ENCODE measurements around the gene RTN4. TPM values are rescaled to one million over a fixed set of nuclear protein-coding genes. Genes with fewer than 3 reads are reported as not detected.

RTN4 gene
- total RNA-seq, 2 donors from 2014 or later, result 180 to 225 TPM

DNA sequence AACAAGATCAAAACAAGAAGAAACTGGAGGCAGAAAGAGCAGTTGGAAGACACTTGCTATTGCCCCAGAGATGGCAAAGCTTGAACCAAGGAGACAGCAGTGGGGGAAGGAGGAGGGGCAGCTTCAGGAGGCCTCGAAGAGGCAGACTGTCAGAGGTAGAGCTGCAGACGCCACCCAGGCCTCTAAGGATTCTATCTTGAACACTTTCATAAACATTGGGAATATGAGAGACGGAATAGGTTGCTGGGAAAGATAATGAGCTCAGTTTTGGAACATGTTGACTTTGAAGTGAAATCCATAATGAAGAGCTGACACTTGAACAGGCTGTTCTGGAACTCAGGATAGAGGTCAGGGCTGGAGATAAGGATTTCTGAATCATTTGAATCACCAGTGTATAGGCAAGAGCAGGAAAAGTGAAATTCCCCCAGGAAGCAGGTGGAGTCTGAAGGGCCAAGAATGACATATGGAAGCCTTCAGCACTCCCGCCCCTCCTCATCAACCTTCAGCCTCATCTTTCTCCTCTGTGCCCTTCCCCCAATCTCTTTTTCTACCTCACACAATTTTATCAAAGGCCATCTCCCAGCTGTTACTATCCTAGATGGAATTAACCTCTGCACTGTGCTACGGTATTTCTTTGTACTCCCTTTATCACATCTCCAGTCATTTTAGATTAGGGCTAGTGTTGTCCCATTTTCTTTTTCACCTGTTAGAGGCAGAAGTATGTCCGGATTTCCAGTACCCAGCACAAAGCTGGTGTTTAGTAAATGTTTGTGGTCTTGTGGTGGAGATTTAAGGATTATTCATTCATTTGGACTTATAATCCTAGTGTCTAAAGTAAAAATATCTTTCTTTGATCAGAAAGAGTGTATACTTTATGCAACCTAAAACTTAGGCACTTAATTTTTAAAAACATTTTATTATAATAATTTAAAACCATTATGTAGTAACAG is 47.5 kb upstream of the RTN4 start:
- Mint-ChIP-seq H3K27ac (no peak overlapping the region), H3K27me3 (ENCODE audit: insufficient read depth) (no peaks in the 10 kb centered on the region), H3K9me3 (no peaks in the 10 kb centered on the region), H3K4me1 (peaks cover 8% of the 10 kb centered on the region), H3K36me3 (ENCODE audit: low read depth) (no peaks in the 10 kb centered on the region), H3K4me3 (no peak overlapping the region)
- peaks cover 4% of the 10 kb centered on the region for H3K4me1 ChIP-seq (ENCODE audit: control insufficient read depth, insufficient read depth, low read length)
- no peak overlapping the region for H3K27ac ChIP-seq (ENCODE audit: low read depth, low read length)
- H3K27me3 ChIP-seq (ENCODE audit: control insufficient read depth, insufficient read depth, low read length, poor library complexity, severe bottlenecking), result no peaks in the 10 kb centered on the region
- H3K9me3 ChIP-seq (ENCODE audit: control insufficient read depth, low read length), result no peaks in the 10 kb centered on the region
- no peak overlapping the region for H3K9ac ChIP-seq (ENCODE audit: extremely low read depth, low read length, poor library complexity, severe bottlenecking)
- WGBS, 2 experiments (ENCODE audit: insufficient coverage in 1 of 2, insufficient read length in 1 of 2), result 81 to 83% methylated on average over 5 to 6 of the region's 6 CpGs
- no peak overlapping the region for H3K4me3 ChIP-seq (ENCODE audit: low read length)
- no peaks in the 10 kb centered on the region for H3K36me3 ChIP-seq (ENCODE audit: control insufficient read depth, insufficient read depth, low read length)
- DNase-seq, result no peak
- TF ChIP-seq, protein P1, sequence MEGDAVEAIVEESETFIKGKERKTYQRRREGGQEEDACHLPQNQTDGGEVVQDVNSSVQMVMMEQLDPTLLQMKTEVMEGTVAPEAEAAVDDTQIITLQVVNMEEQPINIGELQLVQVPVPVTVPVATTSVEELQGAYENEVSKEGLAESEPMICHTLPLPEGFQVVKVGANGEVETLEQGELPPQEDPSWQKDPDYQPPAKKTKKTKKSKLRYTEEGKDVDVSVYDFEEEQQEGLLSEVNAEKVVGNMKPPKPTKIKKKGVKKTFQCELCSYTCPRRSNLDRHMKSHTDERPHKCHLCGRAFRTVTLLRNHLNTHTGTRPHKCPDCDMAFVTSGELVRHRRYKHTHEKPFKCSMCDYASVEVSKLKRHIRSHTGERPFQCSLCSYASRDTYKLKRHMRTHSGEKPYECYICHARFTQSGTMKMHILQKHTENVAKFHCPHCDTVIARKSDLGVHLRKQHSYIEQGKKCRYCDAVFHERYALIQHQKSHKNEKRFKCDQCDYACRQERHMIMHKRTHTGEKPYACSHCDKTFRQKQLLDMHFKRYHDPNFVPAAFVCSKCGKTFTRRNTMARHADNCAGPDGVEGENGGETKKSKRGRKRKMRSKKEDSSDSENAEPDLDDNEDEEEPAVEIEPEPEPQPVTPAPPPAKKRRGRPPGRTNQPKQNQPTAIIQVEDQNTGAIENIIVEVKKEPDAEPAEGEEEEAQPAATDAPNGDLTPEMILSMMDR (conservative IDR thresholded peaks at IDR 0.05), result no peak

DNA sequence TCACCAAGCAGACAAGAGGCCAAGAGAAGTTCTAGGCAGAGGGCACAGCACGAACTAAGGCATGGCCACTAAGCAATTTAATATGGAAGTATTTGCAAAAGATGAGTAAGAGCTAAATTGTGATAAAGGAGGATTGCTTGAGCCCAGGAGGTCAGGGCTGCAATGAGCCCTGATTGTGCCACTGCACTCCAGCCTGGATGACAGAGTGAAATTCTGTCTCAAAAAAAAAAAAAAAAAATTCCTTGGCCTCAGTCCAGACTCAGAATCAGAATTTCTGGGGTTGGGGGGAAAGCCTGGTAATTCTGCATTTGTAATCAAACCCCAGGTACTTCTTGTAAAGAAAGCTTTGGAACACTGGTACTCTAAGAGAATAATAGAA is 46.8 kb upstream of the RTN4 start:
- Mint-ChIP-seq H3K4me3 (no peak overlapping the region), H3K27me3 (ENCODE audit: insufficient read depth) (no peaks in the 10 kb centered on the region), H3K36me3 (ENCODE audit: low read depth) (no peaks in the 10 kb centered on the region), H3K9me3 (no peaks in the 10 kb centered on the region), H3K4me1 (peaks cover 8% of the 10 kb centered on the region), H3K27ac (no peak overlapping the region)
- no peak overlapping the region for H3K9ac ChIP-seq (ENCODE audit: extremely low read depth, low read length, poor library complexity, severe bottlenecking)
- no peak overlapping the region for H3K4me3 ChIP-seq (ENCODE audit: low read length)
- no peaks in the 10 kb centered on the region for H3K27me3 ChIP-seq (ENCODE audit: control insufficient read depth, insufficient read depth, low read length, poor library complexity, severe bottlenecking)
- H3K36me3 ChIP-seq (ENCODE audit: control insufficient read depth, insufficient read depth, low read length), result no peaks in the 10 kb centered on the region
- no peak for DNase-seq
- 86 to 98% methylated on average over 1 of the region's 1 CpG for WGBS, 2 experiments (ENCODE audit: insufficient coverage in 1 of 2, insufficient read length in 1 of 2)
- H3K27ac ChIP-seq (ENCODE audit: low read depth, low read length), result no peak overlapping the region
- H3K9me3 ChIP-seq (ENCODE audit: control insufficient read depth, low read length), result no peaks in the 10 kb centered on the region
- TF ChIP-seq, protein P1 (conservative IDR thresholded peaks at IDR 0.05), result no peak
- peaks cover 4% of the 10 kb centered on the region for H3K4me1 ChIP-seq (ENCODE audit: control insufficient read depth, insufficient read depth, low read length)

DNA sequence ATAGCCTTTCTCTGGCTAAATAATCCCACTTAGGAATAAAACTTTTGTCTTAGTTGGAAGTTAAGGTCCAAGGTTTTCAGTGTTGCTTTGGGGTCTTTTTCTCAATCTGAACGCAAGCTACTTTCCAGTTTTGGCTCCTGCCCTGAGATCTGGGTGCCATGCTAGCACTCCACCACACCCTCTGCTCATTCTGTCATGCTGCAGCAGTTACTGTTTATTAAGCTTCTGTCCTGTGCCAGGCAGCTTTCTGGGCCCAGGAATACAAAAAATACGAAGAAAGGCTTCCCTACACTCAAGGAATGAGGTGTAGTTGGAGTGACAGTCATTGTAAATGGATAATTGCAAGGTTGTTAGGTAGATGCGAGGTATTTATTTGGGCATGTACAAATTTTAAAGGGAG is 46.3 kb upstream of the RTN4 start:
- Histone ChIP-seq H3K4me1 (ENCODE audit: control insufficient read depth, insufficient read depth, low read length) (peaks cover 4% of the 10 kb centered on the region), H3K9ac (ENCODE audit: extremely low read depth, low read length, poor library complexity, severe bottlenecking) (no peak overlapping the region), H3K27ac (ENCODE audit: low read depth, low read length) (no peak overlapping the region), H3K4me3 (ENCODE audit: low read length) (no peak overlapping the region), H3K9me3 (ENCODE audit: control insufficient read depth, low read length) (no peaks in the 10 kb centered on the region), H3K36me3 (ENCODE audit: control insufficient read depth, insufficient read depth, low read length) (no peaks in the 10 kb centered on the region), H3K27me3 (ENCODE audit: control insufficient read depth, insufficient read depth, low read length, poor library complexity, severe bottlenecking) (no peaks in the 10 kb centered on the region)
- H3K36me3 Mint-ChIP-seq (ENCODE audit: low read depth), result no peaks in the 10 kb centered on the region
- H3K27ac Mint-ChIP-seq, result no peak overlapping the region
- H3K4me3 Mint-ChIP-seq, result no peak overlapping the region
- no peak for DNase-seq
- H3K4me1 Mint-ChIP-seq, result peaks cover 8% of the 10 kb centered on the region
- 93 to 94% methylated on average over 3 of the region's 3 CpGs for WGBS, 2 experiments (ENCODE audit: insufficient coverage in 1 of 2, insufficient read length in 1 of 2)
- H3K27me3 Mint-ChIP-seq (ENCODE audit: insufficient read depth), result no peaks in the 10 kb centered on the region
- H3K9me3 Mint-ChIP-seq, result no peaks in the 10 kb centered on the region
- TF ChIP-seq, protein P1 (conservative IDR thresholded peaks at IDR 0.05), result no peak
